ENCODE results near the gene EEF1AKMT4.

EEF1AKMT4 gene

DNA sequence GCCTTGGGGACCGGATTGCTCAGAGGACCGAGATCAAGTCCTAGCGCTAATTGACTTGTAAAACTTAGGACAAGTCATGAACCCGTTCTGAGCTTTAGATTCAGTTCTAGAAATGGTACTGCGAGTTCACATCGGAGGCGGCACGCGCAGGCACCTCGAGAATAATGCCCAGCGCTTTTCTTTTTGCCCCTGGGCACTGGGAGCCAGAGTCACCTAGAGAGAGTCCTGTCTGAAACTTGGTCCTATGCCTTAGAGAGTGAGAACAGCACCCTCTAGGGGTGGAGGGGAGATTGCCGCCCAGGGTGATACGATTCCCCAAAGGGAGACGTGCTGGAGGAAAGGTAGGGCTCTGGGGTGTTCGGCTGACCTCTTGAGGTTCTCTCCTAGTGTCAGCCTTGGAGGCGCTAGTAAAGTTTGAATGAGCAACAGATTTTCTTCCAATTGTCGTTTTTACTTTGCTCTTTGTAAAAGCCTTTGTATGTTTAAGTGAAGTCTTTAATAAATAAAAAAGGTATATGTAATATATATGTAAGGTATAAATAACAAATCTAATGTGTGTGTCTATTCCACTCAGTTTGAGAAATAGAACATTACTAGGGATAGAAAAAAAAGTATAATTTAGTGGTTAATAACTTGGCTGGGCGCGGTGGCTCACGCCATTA lies 826 bp downstream of the EEF1AKMT4 start:
- peak overlapping the region; percentile 74 for H3K4me3 ChIP-seq (ENCODE audit: low read length)
- TF ChIP-seq, protein P1, sequence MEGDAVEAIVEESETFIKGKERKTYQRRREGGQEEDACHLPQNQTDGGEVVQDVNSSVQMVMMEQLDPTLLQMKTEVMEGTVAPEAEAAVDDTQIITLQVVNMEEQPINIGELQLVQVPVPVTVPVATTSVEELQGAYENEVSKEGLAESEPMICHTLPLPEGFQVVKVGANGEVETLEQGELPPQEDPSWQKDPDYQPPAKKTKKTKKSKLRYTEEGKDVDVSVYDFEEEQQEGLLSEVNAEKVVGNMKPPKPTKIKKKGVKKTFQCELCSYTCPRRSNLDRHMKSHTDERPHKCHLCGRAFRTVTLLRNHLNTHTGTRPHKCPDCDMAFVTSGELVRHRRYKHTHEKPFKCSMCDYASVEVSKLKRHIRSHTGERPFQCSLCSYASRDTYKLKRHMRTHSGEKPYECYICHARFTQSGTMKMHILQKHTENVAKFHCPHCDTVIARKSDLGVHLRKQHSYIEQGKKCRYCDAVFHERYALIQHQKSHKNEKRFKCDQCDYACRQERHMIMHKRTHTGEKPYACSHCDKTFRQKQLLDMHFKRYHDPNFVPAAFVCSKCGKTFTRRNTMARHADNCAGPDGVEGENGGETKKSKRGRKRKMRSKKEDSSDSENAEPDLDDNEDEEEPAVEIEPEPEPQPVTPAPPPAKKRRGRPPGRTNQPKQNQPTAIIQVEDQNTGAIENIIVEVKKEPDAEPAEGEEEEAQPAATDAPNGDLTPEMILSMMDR (IDR thresholded peaks at IDR 0.05; ENCODE audit: insufficient read depth, low read depth, low read length, missing control alignments), result peak; percentile 98
- DNase-seq (ENCODE audit: low read depth), result peak; percentile 94

DNA sequence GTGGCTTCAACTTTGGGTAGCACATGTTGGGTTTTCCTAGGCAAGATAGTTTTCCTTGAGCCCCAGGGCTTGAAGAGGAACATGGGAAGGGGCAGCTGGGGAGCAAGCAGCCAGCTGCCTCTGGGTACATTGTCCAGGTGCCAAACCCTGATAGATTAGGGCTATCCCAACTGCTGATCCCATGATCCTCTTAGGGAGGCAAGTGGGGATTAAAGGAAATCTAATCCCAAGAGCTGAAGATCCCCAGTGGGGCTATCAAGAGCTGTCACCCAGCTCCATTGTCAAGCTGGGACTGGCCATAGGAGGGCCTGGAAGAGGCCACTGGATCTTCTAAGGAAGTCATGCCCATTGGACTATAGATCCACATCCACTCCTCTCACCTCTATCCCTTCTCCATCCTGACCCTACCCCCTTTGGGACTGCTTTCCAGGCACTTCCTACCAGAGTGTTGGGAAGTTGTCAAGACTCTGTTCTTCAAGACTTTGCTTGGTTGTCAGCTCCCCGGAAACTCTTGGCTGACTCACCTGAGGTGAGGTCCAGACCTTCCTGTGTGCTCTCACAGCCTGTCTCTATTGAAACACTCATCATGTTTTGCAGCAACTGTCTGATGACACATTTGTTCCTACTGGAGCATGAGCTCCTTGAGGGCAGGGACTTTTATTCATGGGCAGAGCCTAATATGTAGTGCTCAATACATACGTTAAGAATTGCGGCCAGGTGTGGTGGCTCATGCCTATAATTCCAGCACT lies 6.0 kb downstream of the EEF1AKMT4 start:
- peak; percentile 91 for DNase-seq (ENCODE audit: low read depth)
- TF ChIP-seq, protein P1 (IDR thresholded peaks at IDR 0.05; ENCODE audit: insufficient read depth, low read depth, low read length, missing control alignments), result no peak

DNA sequence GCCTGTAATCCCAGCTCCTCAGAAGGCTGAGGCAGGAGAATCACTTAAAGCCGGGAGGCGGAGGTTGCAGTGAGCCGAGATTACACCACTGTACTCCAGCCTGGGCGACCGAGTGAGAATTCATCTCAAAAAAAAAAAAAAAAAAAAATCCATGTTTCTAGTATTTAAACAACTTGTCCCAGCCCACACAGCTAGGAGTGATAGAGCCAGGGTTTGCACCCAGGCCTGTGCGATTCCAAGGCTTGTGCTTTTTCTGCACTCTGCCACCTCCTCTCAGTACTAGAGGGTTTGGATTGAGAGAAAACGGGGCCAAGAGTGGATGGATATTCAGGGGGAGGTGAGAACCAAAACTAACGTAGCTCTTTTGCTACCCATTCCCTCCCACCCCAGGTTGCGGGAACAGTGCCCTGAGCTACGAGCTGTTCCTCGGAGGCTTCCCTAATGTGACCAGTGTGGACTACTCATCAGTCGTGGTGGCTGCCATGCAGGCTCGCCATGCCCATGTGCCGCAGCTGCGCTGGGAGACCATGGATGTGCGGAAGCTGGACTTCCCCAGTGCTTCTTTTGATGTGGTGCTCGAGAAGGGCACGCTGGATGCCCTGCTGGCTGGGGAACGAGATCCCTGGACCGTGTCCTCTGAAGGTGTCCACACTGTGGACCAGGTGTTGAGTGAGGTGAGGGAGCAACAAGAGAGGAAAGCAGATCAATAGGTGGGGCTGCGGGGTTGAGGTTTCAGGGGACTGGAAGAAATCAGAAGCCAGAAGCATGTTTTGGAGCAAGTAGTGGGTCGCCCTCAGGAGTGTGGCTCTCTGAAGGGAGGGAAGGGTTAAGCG lies 7.8 kb downstream of the EEF1AKMT4 start:
- DNase-seq (ENCODE audit: low read depth), result no peak
- no peak overlapping the region for H3K4me3 ChIP-seq (ENCODE audit: low read length)
- TF ChIP-seq, protein P1 (IDR thresholded peaks at IDR 0.05; ENCODE audit: insufficient read depth, low read depth, low read length, missing control alignments), result no peak

More for the DNA sequence above, 6.0 kb downstream of the EEF1AKMT4 start:
- no peak overlapping the region for H3K4me3 ChIP-seq (ENCODE audit: low read length)

DNA sequence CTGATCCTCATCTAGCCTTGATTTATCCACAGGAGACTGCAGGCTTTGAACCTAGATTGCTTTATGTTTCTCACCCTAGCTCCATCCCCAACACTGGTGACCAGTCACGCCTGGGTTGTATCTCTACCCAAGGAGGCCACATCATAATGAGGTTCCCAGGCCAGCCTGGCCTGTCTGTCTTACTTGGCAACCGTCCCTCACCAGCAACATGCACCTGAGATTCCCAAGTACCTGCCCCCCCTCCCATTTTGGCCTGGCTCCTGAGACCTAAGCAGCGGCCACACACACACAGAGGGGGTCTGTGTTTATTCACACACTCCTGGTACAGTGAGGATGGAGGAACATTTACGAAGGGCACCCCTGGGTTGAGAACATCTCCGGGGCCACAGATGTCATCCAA lies 9.5 kb downstream of the EEF1AKMT4 start:
- no peak for DNase-seq (ENCODE audit: low read depth)
- TF ChIP-seq, protein P1 (IDR thresholded peaks at IDR 0.05; ENCODE audit: insufficient read depth, low read depth, low read length, missing control alignments), result no peak
- no peak overlapping the region for H3K4me3 ChIP-seq (ENCODE audit: low read length)

DNA sequence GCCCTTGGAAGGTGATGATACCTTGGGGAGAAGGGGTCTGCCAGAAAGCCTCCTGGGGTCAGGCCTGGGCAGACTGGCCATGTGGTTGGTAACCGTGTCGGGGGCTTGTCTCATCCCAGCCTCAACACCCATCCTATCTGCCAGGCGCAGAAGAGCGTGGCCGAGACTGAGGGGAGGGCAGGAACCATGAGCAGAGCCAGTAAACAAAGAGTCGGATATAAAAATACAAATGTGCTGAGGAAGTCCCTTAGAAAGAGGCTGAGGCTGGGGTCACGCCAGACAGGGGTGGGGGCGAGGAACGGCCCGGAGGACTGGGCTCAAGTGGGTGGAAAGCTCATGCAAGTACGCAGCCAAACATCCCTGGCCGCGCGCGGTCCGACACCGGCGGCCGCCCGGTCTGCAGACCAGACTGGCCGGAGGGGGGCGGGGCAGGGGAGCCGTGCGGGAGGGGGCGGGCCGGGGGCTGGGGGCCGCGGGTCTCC lies 10.0 kb downstream of the EEF1AKMT4 start:
- DNase-seq (ENCODE audit: low read depth), result no peak
- TF ChIP-seq, protein P1 (IDR thresholded peaks at IDR 0.05; ENCODE audit: insufficient read depth, low read depth, low read length, missing control alignments), result no peak
- no peak overlapping the region for H3K4me3 ChIP-seq (ENCODE audit: low read length)

DNA sequence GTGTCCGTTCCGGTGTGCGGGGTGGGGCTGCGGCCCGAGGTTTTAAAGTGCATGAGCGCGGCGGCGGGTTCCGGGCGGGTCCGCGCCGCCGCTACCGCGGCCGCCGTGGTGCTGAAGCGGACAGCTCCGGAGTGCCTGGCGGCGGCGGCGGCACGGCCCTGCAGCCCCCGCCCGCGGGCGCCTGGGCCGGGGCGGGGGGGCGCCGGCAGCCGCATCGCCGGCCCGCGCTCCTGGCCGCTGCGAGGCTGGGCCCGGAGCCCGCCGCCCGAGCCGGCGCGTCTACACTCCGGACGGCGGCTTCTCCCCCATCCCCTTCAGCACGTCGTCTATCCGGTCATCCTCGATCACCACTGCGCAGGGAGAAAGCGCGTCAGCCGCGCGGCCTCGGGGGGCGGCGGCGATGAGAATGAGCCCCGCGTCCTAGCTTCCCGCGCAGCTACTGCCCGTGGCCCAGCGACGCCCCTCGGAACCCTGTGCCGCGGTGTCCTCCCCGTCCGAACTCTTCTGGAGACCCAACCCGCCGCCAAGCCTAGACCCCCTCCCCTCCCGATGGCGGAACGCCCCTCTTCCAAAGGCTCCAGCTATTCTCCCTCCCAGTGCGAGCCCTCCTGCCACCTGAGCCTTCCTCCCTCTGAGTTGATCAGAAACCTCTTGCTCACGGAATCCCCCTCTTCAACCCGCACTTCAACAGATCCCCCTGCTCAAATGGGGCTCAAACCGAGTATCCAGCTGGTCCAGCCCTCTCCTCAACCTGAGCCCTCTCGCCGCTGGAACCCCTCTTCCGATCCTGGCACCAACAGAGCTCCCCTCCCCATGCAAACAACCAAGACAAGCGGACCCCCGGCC lies 10.6 kb downstream of the EEF1AKMT4 start:
- H3K4me3 ChIP-seq (ENCODE audit: low read length), result peak overlapping the region; percentile 2
- DNase-seq (ENCODE audit: low read depth), result peak; percentile 41
- TF ChIP-seq, protein P1 (IDR thresholded peaks at IDR 0.05; ENCODE audit: insufficient read depth, low read depth, low read length, missing control alignments), result no peak

Data from epithelial cell of esophagus (primary cell).